OCI-LY3 (cell line): ENCODE measurements around the gene PPARG.

Experiments
- H2AFZ ChIP-seq: fragments of 200-600, 300-600 bp; shearing (Covaris generic); 2 replicates; pipeline ENCODE4 v1.6.0; 2014; ENCODE audit warnings: antibody characterized with exemption, low read depth, low read length
- H3K27ac ChIP-seq: fragments of 200-600, 300-600 bp; sonication (generic); 2 replicates; pipeline ENCODE4 v1.5.1; 2014; ENCODE audit warnings: mild to moderate bottlenecking, low read length, moderate library complexity, mixed read lengths
- H3K27me3 ChIP-seq: fragments of 200-600, 300-600 bp; sonication (generic); 2 replicates; pipeline ENCODE4 v1.6.1; 2014; ENCODE audit warnings: low read depth, low read length, mixed read lengths
- H3K36me3 ChIP-seq: fragments of 200-600, 300-600 bp; sonication (generic); replicated peaks from 2 replicates; pipeline ENCODE3; 2014; ENCODE audit warnings: low read depth, low read length, mixed read lengths
- H3K4me1 ChIP-seq: fragments of 300-600, 200-600 bp; sonication (generic); 2 replicates; pipeline ENCODE4 v1.6.1; 2014; ENCODE audit warnings: low read length, mixed read lengths
- H3K4me2 ChIP-seq: fragments of 200-600, 300-600 bp; sonication (generic); 2 replicates; pipeline ENCODE4 v1.6.1; 2014; ENCODE audit warnings: low read length, mixed read lengths
- H3K4me3 ChIP-seq: fragments of 300-600, 200-600 bp; sonication (generic); 2 replicates; pipeline ENCODE4 v1.5.1; 2014; ENCODE audit warnings: antibody characterized with exemption, mild to moderate bottlenecking, low read length, moderate library complexity
- H3K79me2 ChIP-seq: fragments of 300-600, 200-600 bp; shearing (Covaris generic); 2 replicates; pipeline ENCODE4 v1.6.1; 2014; ENCODE audit warnings: mild to moderate bottlenecking, low read length, mixed read lengths
- H3K9ac ChIP-seq: fragments of 300-600, 200-600 bp; shearing (Covaris generic); 2 replicates; pipeline ENCODE4 v1.6.0; 2014; ENCODE audit warnings: mild to moderate bottlenecking, low read length, moderate library complexity
- H3K9me3 ChIP-seq: fragments of 200-600, 300-600 bp; shearing (Covaris generic); 2 replicates; pipeline ENCODE4 v1.6.1; 2014; ENCODE audit warnings: low read length, mixed read lengths; ENCODE audit not compliant: insufficient read depth
- H4K20me1 ChIP-seq: fragments of 200-600, 300-600 bp; sonication (generic); 2 replicates; pipeline ENCODE4 v1.6.1; 2016; ENCODE audit warnings: low read length, mixed read lengths; ENCODE audit not compliant: insufficient read depth
- CTCF ChIP-seq: fragments of 200-600, 300-600 bp; sonication (generic); IDR thresholded peaks from 2 replicates; pipeline ENCODE4 v1.5.1; 2014; ENCODE audit warnings: antibody characterized with exemption, low read length, low read depth
- EZH2phosphoT487 ChIP-seq: fragments of 200-600 bp; shearing (Covaris generic); IDR thresholded peaks from 2 replicates; pipeline ENCODE4 v1.6.1; 2018; ENCODE audit warnings: antibody characterized with exemption, mixed run types, low read depth

Gene PPARG

GRCh38 chr3:12437861-12438260, 149.0 kb downstream of the PPARG start:
- peaks cover 35% of the 10 kb centered on the region for H3K27me3 ChIP-seq
- no peaks in the 10 kb centered on the region for H3K36me3 ChIP-seq
- H2AFZ ChIP-seq = no peak overlapping the region
- no peak for TF ChIP-seq EZH2phosphoT487
- TF ChIP-seq CTCF = no peak
- H3K9me3 ChIP-seq = no peaks in the 10 kb centered on the region
- no peak overlapping the region for H3K9ac ChIP-seq
- H3K27ac ChIP-seq = no peak overlapping the region
- H3K4me2 ChIP-seq = no peak overlapping the region
- no peak overlapping the region for H3K4me3 ChIP-seq
- H3K79me2 ChIP-seq = no peaks in the 10 kb centered on the region
- no peaks in the 10 kb centered on the region for H4K20me1 ChIP-seq
- no peaks in the 10 kb centered on the region for H3K4me1 ChIP-seq

- no peak overlapping the region for H3K27ac ChIP-seq
- TF ChIP-seq CTCF (no peak), EZH2phosphoT487 (no peak)
- no peaks in the 10 kb centered on the region for H4K20me1 ChIP-seq
- no peaks in the 10 kb centered on the region for H3K9me3 ChIP-seq
- H3K79me2 ChIP-seq = no peaks in the 10 kb centered on the region
- no peak overlapping the region for H3K4me3 ChIP-seq
- no peak overlapping the region for H3K9ac ChIP-seq
- peaks cover 33% of the 10 kb centered on the region for H3K27me3 ChIP-seq
- H3K36me3 ChIP-seq = no peaks in the 10 kb centered on the region
- no peaks in the 10 kb centered on the region for H3K4me1 ChIP-seq
- H2AFZ ChIP-seq = no peak overlapping the region
- no peak overlapping the region for H3K4me2 ChIP-seq
These were observed 149.4 kb downstream of the PPARG start for GRCh38 chr3:12438318-12438717.

GRCh38 chr3:12439161-12439940, 150.5 kb downstream of the PPARG start:
- no peaks in the 10 kb centered on the region for H4K20me1 ChIP-seq
- no peak overlapping the region for H3K9ac ChIP-seq
- H3K79me2 ChIP-seq = no peaks in the 10 kb centered on the region
- no peaks in the 10 kb centered on the region for H3K4me1 ChIP-seq
- no peak overlapping the region for H3K27ac ChIP-seq
- H3K4me3 ChIP-seq = no peak overlapping the region
- no peaks in the 10 kb centered on the region for H3K36me3 ChIP-seq
- no peaks in the 10 kb centered on the region for H3K9me3 ChIP-seq
- no peak overlapping the region for H2AFZ ChIP-seq
- H3K27me3 ChIP-seq = peaks cover 37% of the 10 kb centered on the region
- TF ChIP-seq EZH2phosphoT487 = no peak
- H3K4me2 ChIP-seq = no peak overlapping the region

- Histone ChIP-seq H3K27ac (no peak overlapping the region), H3K9me3 (no peaks in the 10 kb centered on the region), H3K4me3 (no peak overlapping the region), H3K79me2 (no peaks in the 10 kb centered on the region), H3K27me3 (peaks cover 37% of the 10 kb centered on the region), H3K36me3 (no peaks in the 10 kb centered on the region), H3K4me2 (no peak overlapping the region), H4K20me1 (no peaks in the 10 kb centered on the region), H3K4me1 (no peaks in the 10 kb centered on the region), H3K9ac (no peak overlapping the region), H2AFZ (no peak overlapping the region)
- TF ChIP-seq EZH2phosphoT487 = no peak
- no peak for TF ChIP-seq CTCF
These were observed 152.3 kb downstream of the PPARG start for GRCh38 chr3:12440927-12441714.
